Gastroesophageal sphincter (tissue), 2 donors: ENCODE measurements around the gene CHMP6.

Source experiments
- EP300 ChIP-seq: sonication (generic); formaldehyde crosslinking; IDR thresholded peaks from one replicate; pipeline ENCODE4 v1.6.1; 2017; ENCODE audit warnings: antibody characterized with exemption, mild to moderate bottlenecking
- POLR2A ChIP-seq, 2 donors: fragments of 450-650 bp; IDR thresholded peaks; one replicate each; pipeline ENCODE4 v1.6.1; 2017; ENCODE audit warnings: antibody characterized with exemption in 2 of 2, mild to moderate bottlenecking in 2 of 2, moderate library complexity in 1 of 2

- TF ChIP-seq POLR2A (IDR thresholded peaks at IDR 0.05), result no peak
- no peak for TF ChIP-seq EP300
These were observed 20.6 kb upstream of the CHMP6 start for GRCh38 chr17:80970762-80971703.
